Endothelial cell of umbilical vein (primary cell): ENCODE measurements around the gene CENPP.

ENCODE experiments used
- EZH2 ChIP-seq: IDR thresholded peaks from 2 replicates; pipeline ENCODE4 v1.6.1; 2012; ENCODE audit warnings: borderline replicate concordance, low read depth, mild to moderate bottlenecking, moderate library complexity, low read length, inconsistent platforms; ENCODE audit not compliant: severe bottlenecking
- FOS ChIP-seq: IDR thresholded peaks from 2 replicates; pipeline ENCODE4 v1.6.1; 2011; ENCODE audit warnings: mild to moderate bottlenecking, low read length, moderate library complexity, borderline replicate concordance; ENCODE audit not compliant: insufficient read depth
- GATA2 ChIP-seq: IDR thresholded peaks from 2 replicates; pipeline ENCODE4 v1.7.0; 2011; ENCODE audit warnings: low read depth, mild to moderate bottlenecking, moderate library complexity, mixed read lengths, low read length; ENCODE audit not compliant: insufficient read length, insufficient read depth
- JUN ChIP-seq: IDR thresholded peaks from 2 replicates; pipeline ENCODE4 v1.6.1; 2011; ENCODE audit warnings: borderline replicate concordance, low read depth; ENCODE audit not compliant: insufficient read length, insufficient read depth
- MYC ChIP-seq: IDR thresholded peaks from one replicate; pipeline ENCODE4 v1.6.1; 2011; ENCODE audit warnings: mild to moderate bottlenecking, low read depth, low read length
- POLR2A ChIP-seq: IDR thresholded peaks from 2 replicates; pipeline ENCODE4 v1.6.1; 2012; ENCODE audit warnings: low read depth, mild to moderate bottlenecking, control low read depth, low read length
- POLR2AphosphoS5 ChIP-seq: IDR thresholded peaks from 2 replicates; pipeline ENCODE4 v1.6.1; 2012; ENCODE audit warnings: low read depth, mild to moderate bottlenecking, control low read depth, low read length, moderate library complexity; ENCODE audit not compliant: insufficient read depth
- TF ChIP-seq, protein P1 (sequence below), 2 donors: IDR thresholded peaks; 1 replicate in 1 of 2; 2 replicates in 1 of 2; pipeline ENCODE4 v1.5.1; 2011; ENCODE audit warnings: low read length in 2 of 2, mild to moderate bottlenecking in 2 of 2, moderate library complexity in 2 of 2, control low read depth in 1 of 2, inconsistent platforms in 1 of 2, low read depth in 1 of 2; ENCODE audit not compliant: insufficient read depth in 1 of 2; ENCODE audit errors: extremely low read depth in 1 of 2
- TF ChIP-seq, protein P2 (sequence below): IDR thresholded peaks from 2 replicates; pipeline ENCODE4 v1.6.1; 2011; ENCODE audit not compliant: insufficient read depth, insufficient read length

DNA sequence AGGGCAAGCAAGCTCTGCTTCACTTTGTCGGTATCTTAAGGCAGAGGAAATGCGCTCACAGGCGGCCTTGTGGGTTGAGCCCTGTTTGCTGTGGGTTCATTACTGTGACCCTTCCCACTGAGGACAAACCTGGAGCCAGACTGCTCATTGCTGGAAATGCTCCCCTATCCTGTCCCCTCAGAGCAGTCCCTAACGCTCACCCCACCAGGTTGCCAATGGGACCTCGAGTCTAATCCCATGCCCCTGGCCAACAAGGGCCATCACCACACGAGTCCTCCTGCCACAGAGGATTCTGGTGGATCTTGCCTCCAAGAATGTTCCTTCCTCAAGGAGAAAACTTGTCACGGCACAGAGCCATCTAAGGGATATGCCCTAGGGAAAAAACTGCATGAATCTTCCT is 329.6 kb downstream of the CENPP start:
- TF ChIP-seq, protein P1, sequence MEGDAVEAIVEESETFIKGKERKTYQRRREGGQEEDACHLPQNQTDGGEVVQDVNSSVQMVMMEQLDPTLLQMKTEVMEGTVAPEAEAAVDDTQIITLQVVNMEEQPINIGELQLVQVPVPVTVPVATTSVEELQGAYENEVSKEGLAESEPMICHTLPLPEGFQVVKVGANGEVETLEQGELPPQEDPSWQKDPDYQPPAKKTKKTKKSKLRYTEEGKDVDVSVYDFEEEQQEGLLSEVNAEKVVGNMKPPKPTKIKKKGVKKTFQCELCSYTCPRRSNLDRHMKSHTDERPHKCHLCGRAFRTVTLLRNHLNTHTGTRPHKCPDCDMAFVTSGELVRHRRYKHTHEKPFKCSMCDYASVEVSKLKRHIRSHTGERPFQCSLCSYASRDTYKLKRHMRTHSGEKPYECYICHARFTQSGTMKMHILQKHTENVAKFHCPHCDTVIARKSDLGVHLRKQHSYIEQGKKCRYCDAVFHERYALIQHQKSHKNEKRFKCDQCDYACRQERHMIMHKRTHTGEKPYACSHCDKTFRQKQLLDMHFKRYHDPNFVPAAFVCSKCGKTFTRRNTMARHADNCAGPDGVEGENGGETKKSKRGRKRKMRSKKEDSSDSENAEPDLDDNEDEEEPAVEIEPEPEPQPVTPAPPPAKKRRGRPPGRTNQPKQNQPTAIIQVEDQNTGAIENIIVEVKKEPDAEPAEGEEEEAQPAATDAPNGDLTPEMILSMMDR (IDR thresholded peaks at IDR 0.05; ENCODE audit: extremely low read depth in 1 of 2, insufficient read depth in 1 of 2, low read depth in 1 of 2, low read length in 2 of 2): no peak
- no peak for TF ChIP-seq POLR2A
- no peak for TF ChIP-seq GATA2
- no peak for TF ChIP-seq EZH2
- TF ChIP-seq, protein P2, sequence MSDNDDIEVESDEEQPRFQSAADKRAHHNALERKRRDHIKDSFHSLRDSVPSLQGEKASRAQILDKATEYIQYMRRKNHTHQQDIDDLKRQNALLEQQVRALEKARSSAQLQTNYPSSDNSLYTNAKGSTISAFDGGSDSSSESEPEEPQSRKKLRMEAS: no peak
- TF ChIP-seq POLR2AphosphoS5: no peak
- TF ChIP-seq FOS: no peak
- TF ChIP-seq JUN: no peak
- no peak for TF ChIP-seq MYC
